ENCODE data around the gene BEST4. TPM values are rescaled to one million over a fixed set of nuclear protein-coding genes. Genes with fewer than 3 reads are reported as not detected.

The BEST4 gene
- total and polyA plus RNA-seq, 2 experiments from 2014 or later: 0.48 to 0.83 TPM

DNA sequence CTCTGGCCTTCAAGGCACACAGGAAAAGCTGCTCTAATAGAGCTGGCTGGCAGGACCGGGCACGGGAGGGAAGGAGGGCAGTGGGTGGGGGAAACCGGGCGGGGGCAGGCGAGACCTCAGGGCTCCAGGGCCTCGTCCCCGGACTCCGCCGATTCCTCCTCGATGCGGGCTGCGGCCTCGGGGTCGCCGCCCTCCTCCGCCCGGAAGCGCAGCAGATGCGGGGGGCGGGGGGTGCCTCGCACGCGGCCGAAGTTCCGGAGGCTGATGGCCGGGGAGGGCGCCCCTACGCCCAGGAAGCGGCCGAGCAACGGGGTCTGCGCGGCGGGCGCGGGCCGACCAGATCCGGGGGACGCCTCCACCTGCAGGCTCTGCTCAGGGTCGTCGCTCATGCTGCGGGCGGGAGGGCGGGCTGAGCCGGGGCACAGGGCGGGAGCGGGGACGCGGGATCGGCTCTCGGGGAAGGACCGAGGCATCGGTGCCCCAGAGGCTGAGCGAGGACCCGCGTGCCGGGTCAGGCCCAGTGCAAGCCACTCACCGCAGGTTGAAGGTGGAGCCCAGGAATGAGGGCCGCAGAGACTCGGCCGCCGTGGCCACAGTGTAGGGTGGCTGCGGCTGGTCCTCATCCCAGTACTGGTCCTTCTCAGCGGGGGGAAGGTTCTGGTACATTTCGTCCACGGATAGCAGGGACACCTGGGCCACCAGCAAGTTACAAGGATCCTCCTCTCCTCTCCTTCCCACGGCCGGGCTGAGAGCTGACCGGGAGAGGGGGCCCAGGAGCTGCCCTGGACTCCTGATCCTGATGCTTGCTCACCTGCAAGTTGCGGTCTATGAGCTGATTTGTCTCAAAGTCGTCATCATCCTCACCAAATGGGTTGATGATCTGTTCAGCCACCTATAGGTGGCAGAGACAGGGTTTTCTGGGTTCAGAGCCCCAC, 3.6 kb downstream of the BEST4 start:
- Histone ChIP-seq H3K4me3 (no peak overlapping the region), H3K27me3 (no peaks in the 10 kb centered on the region), H3K27ac (peak overlapping the region; percentile 9), H3K36me3 (replicated peaks; ENCODE audit: insufficient read depth, low read depth) (no peaks in the 10 kb centered on the region), H3K9me2 (replicated peaks; ENCODE audit: insufficient read depth) (no peaks in the 10 kb centered on the region), H4K20me1 (ENCODE audit: insufficient read depth, poor library complexity, severe bottlenecking) (no peaks in the 10 kb centered on the region), H2AFZ (peak overlapping the region; percentile 97), H3K9me3 (ENCODE audit: low read depth) (no peaks in the 10 kb centered on the region), H3K4me2 (peak overlapping the region; percentile 98), H3K4me1 (ENCODE audit: insufficient read depth) (peaks cover 21% of the 10 kb centered on the region), H3K79me2 (no peaks in the 10 kb centered on the region)
- no peak for DNase-seq (ENCODE audit: low spot score)
- no peak for TF ChIP-seq EZH2phosphoT487 (IDR thresholded peaks at IDR 0.05; ENCODE audit: low read depth, severe bottlenecking, unreplicated experiment)
- TF ChIP-seq, protein P1, sequence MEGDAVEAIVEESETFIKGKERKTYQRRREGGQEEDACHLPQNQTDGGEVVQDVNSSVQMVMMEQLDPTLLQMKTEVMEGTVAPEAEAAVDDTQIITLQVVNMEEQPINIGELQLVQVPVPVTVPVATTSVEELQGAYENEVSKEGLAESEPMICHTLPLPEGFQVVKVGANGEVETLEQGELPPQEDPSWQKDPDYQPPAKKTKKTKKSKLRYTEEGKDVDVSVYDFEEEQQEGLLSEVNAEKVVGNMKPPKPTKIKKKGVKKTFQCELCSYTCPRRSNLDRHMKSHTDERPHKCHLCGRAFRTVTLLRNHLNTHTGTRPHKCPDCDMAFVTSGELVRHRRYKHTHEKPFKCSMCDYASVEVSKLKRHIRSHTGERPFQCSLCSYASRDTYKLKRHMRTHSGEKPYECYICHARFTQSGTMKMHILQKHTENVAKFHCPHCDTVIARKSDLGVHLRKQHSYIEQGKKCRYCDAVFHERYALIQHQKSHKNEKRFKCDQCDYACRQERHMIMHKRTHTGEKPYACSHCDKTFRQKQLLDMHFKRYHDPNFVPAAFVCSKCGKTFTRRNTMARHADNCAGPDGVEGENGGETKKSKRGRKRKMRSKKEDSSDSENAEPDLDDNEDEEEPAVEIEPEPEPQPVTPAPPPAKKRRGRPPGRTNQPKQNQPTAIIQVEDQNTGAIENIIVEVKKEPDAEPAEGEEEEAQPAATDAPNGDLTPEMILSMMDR (IDR thresholded peaks at IDR 0.05; ENCODE audit: poor library complexity): no peak
- TF ChIP-seq EZH2 (IDR thresholded peaks at IDR 0.05; ENCODE audit: borderline replicate concordance): no peak
- 16% methylated on average over 33 of the region's 71 CpGs for WGBS (ENCODE audit: low lambda C conversion rate, missing lambda C conversion rate)

DNA sequence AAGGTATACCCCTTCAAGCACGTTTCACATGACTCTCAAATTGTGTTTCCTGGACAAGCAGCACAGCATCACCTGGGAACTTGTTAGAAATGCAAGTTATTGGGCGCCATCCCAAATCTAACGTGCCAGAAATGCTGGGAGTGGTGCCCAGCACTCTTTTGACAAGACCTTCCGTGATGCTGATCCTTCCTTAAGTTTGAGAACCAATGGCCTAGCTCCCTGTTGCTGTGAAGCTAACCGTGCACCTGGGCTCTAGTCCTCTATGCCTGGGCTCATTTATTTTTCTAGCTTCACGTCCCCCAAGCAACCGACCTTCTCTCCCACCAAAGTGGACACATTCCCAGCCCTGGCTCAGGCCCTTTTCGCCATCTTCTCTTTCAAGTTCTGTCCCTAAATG, 4.3 kb downstream of the BEST4 start:
- no peak for DNase-seq (ENCODE audit: low spot score)
- no peaks in the 10 kb centered on the region for H3K36me3 ChIP-seq (replicated peaks; ENCODE audit: insufficient read depth, low read depth)
- H3K27me3 ChIP-seq: no peaks in the 10 kb centered on the region
- H3K79me2 ChIP-seq: peaks cover 2% of the 10 kb centered on the region
- TF ChIP-seq, protein P1 (IDR thresholded peaks at IDR 0.05; ENCODE audit: poor library complexity): no peak
- no peak for TF ChIP-seq EZH2phosphoT487 (IDR thresholded peaks at IDR 0.05; ENCODE audit: low read depth, severe bottlenecking, unreplicated experiment)
- TF ChIP-seq EZH2 (IDR thresholded peaks at IDR 0.05; ENCODE audit: borderline replicate concordance): no peak
- H3K9me3 ChIP-seq (ENCODE audit: low read depth): no peaks in the 10 kb centered on the region
- peak overlapping the region; percentile 9 for H3K27ac ChIP-seq
- no peaks in the 10 kb centered on the region for H3K9me2 ChIP-seq (replicated peaks; ENCODE audit: insufficient read depth)
- peak overlapping the region; percentile 97 for H2AFZ ChIP-seq
- H3K4me1 ChIP-seq (ENCODE audit: insufficient read depth): peaks cover 21% of the 10 kb centered on the region
- H4K20me1 ChIP-seq (ENCODE audit: insufficient read depth, poor library complexity, severe bottlenecking): peaks cover under 1% of the 10 kb centered on the region
- 64% methylated on average over 8 of the region's 8 CpGs for WGBS (ENCODE audit: low lambda C conversion rate, missing lambda C conversion rate)
- H3K4me2 ChIP-seq: peak overlapping the region; percentile 98
- no peak overlapping the region for H3K4me3 ChIP-seq

DNA sequence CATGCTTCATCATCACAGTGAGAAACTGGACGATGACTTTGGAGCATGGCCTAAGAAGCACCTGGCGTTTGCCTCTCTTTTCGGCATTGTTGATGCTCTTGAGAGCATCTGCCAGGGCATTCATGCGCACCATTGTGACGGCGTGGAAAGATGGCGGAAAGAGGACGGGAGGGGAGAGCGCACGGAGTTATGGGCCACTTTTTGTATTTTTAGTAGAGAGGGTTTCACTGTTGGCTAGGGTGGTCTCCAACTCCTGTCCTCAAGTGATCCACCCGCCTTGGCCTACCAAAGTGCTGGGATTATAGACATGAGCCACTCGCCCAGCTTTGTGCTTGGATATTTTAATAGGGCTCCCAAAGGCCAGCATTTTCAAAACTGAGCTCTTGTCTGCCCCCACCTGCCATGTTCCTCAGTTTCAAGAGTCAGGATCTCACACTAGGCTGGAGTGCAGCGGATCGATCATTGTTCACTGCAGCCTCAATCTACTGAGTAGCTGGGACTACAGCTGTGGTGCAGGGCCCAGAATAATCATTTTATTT, 7.3 kb downstream of the BEST4 start:
- no peaks in the 10 kb centered on the region for H3K36me3 ChIP-seq (replicated peaks; ENCODE audit: insufficient read depth, low read depth)
- H3K4me3 ChIP-seq: no peak overlapping the region
- peaks cover 27% of the 10 kb centered on the region for H3K79me2 ChIP-seq
- no peaks in the 10 kb centered on the region for H3K9me3 ChIP-seq (ENCODE audit: low read depth)
- TF ChIP-seq, protein P1 (IDR thresholded peaks at IDR 0.05; ENCODE audit: poor library complexity): no peak
- TF ChIP-seq EZH2 (IDR thresholded peaks at IDR 0.05; ENCODE audit: borderline replicate concordance) (no peak), EZH2phosphoT487 (IDR thresholded peaks at IDR 0.05; ENCODE audit: low read depth, severe bottlenecking, unreplicated experiment) (no peak)
- H3K27ac ChIP-seq: no peak overlapping the region
- peaks cover 25% of the 10 kb centered on the region for H4K20me1 ChIP-seq (ENCODE audit: insufficient read depth, poor library complexity, severe bottlenecking)
- no peak overlapping the region for H2AFZ ChIP-seq
- 97% methylated on average over 14 of the region's 14 CpGs for WGBS (ENCODE audit: low lambda C conversion rate, missing lambda C conversion rate)
- no peaks in the 10 kb centered on the region for H3K27me3 ChIP-seq
- H3K4me2 ChIP-seq: no peak overlapping the region
- no peak for DNase-seq (ENCODE audit: low spot score)
- H3K9me2 ChIP-seq (replicated peaks; ENCODE audit: insufficient read depth): no peaks in the 10 kb centered on the region
- peaks cover 20% of the 10 kb centered on the region for H3K4me1 ChIP-seq (ENCODE audit: insufficient read depth)

Data from hepatocyte (in vitro differentiated cells).